Hematopoietic multipotent progenitor cell treated with erythropoietin and hydrocortisone succinate and interleukin-3 and kit ligand, for 4 days (in vitro differentiated cells): Measurements from ENCODE around the gene RMDN2.

Source experiments
- DNase-seq: peaks from one replicate; pipeline ENCODE4 v3.0.0-alpha.2; 2015

The RMDN2 gene

GRCh38 chr2:37925063-37925897 lies at the start of gene RMDN2:
RMDN2 (plus strand) TSS chr2:37925287; CDS start chr2:37929278, 3,991 bp downstream.
- peak; percentile 95 for DNase-seq

GRCh38 chr2:37875403-37875906 lies 49.6 kb upstream of the RMDN2 start:
- no peak for DNase-seq

GRCh38 chr2:37876227-37876626 lies 48.9 kb upstream of the RMDN2 start:
- DNase-seq, result no peak

GRCh38 chr2:37877457-37878315 lies 47.4 kb upstream of the RMDN2 start:
- peak; percentile 88 for DNase-seq

- DNase-seq, result no peak
Observed at GRCh38 chr2:37878536-37878935, 46.6 kb upstream of the RMDN2 start.

- DNase-seq, result peak; percentile 72
Observed at GRCh38 chr2:37880551-37880950, 44.5 kb upstream of the RMDN2 start.

- DNase-seq, result no peak
Observed at GRCh38 chr2:37881397-37881796, 43.7 kb upstream of the RMDN2 start.

- no peak for DNase-seq
Observed at GRCh38 chr2:37882036-37882435, 43.1 kb upstream of the RMDN2 start.

GRCh38 chr2:37883518-37883917 lies 41.6 kb upstream of the RMDN2 start:
- DNase-seq, result no peak

GRCh38 chr2:37885329-37885993 lies 39.6 kb upstream of the RMDN2 start:
- no peak for DNase-seq

- DNase-seq, result no peak
Observed at GRCh38 chr2:37886745-37887144, 38.3 kb upstream of the RMDN2 start.

- DNase-seq, result no peak
Observed at GRCh38 chr2:37887286-37887685, 37.8 kb upstream of the RMDN2 start.

GRCh38 chr2:37890893-37891495 lies 34.1 kb upstream of the RMDN2 start:
- peak; percentile 88 for DNase-seq

GRCh38 chr2:37891846-37892435 lies 33.1 kb upstream of the RMDN2 start:
- no peak for DNase-seq

GRCh38 chr2:37892436-37893114 lies 32.5 kb upstream of the RMDN2 start:
- peak; percentile 81 for DNase-seq

GRCh38 chr2:37893327-37893726 lies 31.8 kb upstream of the RMDN2 start:
- DNase-seq, result no peak

GRCh38 chr2:37894047-37894446 lies 31.0 kb upstream of the RMDN2 start:
- DNase-seq, result no peak

GRCh38 chr2:37894601-37895000 lies 30.5 kb upstream of the RMDN2 start:
- DNase-seq, result no peak

- DNase-seq, result no peak
Observed at GRCh38 chr2:37895140-37895539, 29.9 kb upstream of the RMDN2 start.

GRCh38 chr2:37896319-37896718 lies 28.8 kb upstream of the RMDN2 start:
- peak; percentile 60 for DNase-seq

GRCh38 chr2:37897511-37897910 lies 27.6 kb upstream of the RMDN2 start:
- no peak for DNase-seq

- no peak for DNase-seq
Observed at GRCh38 chr2:37898448-37898847, 26.6 kb upstream of the RMDN2 start.
